ENCODE measurements around the gene AMOTL1.

DNA sequence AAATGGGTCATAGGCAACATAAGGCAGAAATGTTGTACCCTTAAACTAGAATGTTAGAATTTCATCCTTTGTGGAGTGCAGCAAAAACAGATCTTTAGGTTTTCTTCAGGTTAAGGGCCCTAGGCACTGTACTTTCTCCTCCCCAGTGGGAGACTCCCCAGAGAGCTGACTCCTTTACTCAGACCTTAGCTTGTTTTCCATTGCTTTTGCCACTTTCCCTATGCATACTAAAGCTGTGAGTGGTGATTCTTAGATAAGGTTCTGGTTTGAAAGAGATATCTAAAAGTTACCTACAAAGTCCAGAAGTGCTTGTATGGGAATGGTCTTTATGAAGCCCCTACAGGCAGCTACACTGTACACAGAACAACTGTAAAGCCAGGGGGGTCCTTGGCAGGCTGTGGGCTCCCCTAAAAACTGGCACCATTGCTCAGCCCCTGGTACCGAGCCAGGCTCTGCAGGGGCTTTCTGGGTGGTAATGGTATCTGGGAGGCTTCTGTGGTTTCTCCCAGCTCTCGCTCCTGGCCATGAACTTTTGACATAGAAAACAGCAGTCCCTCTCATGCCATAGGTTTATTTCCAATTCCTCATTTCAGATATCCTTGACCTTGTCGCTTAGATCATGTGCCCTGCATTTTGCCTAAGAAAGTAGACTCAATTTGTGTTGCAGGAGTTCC is 23.2 kb downstream of the AMOTL1 start:
- TF ChIP-seq SP1 (IDR thresholded peaks at IDR 0.05) (no peak), NFRKB (IDR thresholded peaks at IDR 0.05) (no peak), FOXM1 (IDR thresholded peaks at IDR 0.05; ENCODE audit: borderline replicate concordance) (no peak), ZNF384 (IDR thresholded peaks at IDR 0.05) (no peak), TARDBP (IDR thresholded peaks at IDR 0.05) (no peak)
